Heart right ventricle (tissue), 16 donors: Measurements from ENCODE around the gene SMYD3. TPM values are rescaled to one million over a fixed set of nuclear protein-coding genes. Genes with fewer than 3 reads are reported as not detected.

ENCODE experiments used
- ATAC-seq, 8 donors: fragments of 200-7000 bp; cut with Tn5 transposase; one replicate each; pipeline ENCODE4 v1.9.1; 2020; ENCODE audit warnings: mild to moderate bottlenecking in 8 of 8, moderate library complexity in 8 of 8, moderate number of reproducible peaks in 1 of 8
- DNase-seq, 2 donors: peaks; one replicate each; pipeline ENCODE4 v3.0.0-alpha.2; 2020
- H3K27ac ChIP-seq, 10 donors: fragments of 200-600 bp; sonication (generic) in 2 of 10; one replicate each; pipeline versions ENCODE4 v1.5.0 to v1.8.0; 2020 to 2022; ENCODE audit warnings: mild to moderate bottlenecking in 3 of 10
- H3K27me3 ChIP-seq, 7 donors: fragments of 200-600 bp; one replicate each; pipeline ENCODE4 v1.8.0; 2021 to 2022; ENCODE audit warnings: mild to moderate bottlenecking in 2 of 7
- H3K36me3 ChIP-seq, 9 donors: fragments of 200-600 bp; sonication (generic) in 1 of 9; one replicate each; pipeline versions ENCODE4 v1.5.0 to v1.8.0; 2020 to 2022; ENCODE audit warnings: mild to moderate bottlenecking in 2 of 9
- H3K4me1 ChIP-seq, 9 donors: fragments of 200-600 bp; sonication (generic) in 1 of 9; one replicate each; pipeline versions ENCODE4 v1.5.0 to v1.8.0; 2020 to 2022; ENCODE audit warnings: mild to moderate bottlenecking in 4 of 9
- H3K4me3 ChIP-seq, 10 donors: fragments of 200-600 bp; sonication (generic) in 2 of 10; one replicate each; pipeline versions ENCODE4 v1.5.0 to v1.8.0; 2020 to 2022; ENCODE audit warnings: mild to moderate bottlenecking in 7 of 10, moderate library complexity in 2 of 10
- H3K9me3 ChIP-seq, 11 donors: fragments of 200-600 bp in 10 of 11; sonication (generic) in 2 of 11; one replicate each; pipeline versions ENCODE4 v1.5.0 to v1.8.0; 2013 to 2022; ENCODE audit warnings: mild to moderate bottlenecking in 2 of 11, control low read depth in 1 of 11, moderate library complexity in 1 of 11
- CTCF ChIP-seq, 9 donors: fragments of 200-600 bp; sonication (generic) in 2 of 9; IDR thresholded peaks; one replicate each; pipeline versions ENCODE4 v1.5.0 to v1.8.0; 2021 to 2022; ENCODE audit warnings: antibody characterized with exemption in 9 of 9, mild to moderate bottlenecking in 5 of 9, moderate library complexity in 1 of 9
- WGBS, 2 donors: extraction: QIAGEN DNeasy Blood & Tissue Kit; methylation state at CpG; one replicate each; pipeline ENCODE4 v1.1.7; 2013; ENCODE audit warnings: inconsistent platforms in 1 of 2; 5-methylcytosine and 5-hydroxymethylcytosine counted together
- intact Hi-C, 10 donors: fragments of 100-400 bp; cut with DNase I; formaldehyde crosslinking; loops; one replicate each; pipeline versions ENCODE4 v1.11.1 to v1.14.2; 2022
- polyA plus RNA-seq, 2 donors: library from polyadenylated mRNA; stranded (reverse); fragments of 200-250 nt; gene quantifications; one replicate each; pipeline ENCODE4 v1.2.3, GENCODE V29; 2013
- total RNA-seq, 10 donors: library from RNA; stranded (reverse); fragmentation: NEBNext Ultra II Directional in 3 of 10; extraction: Animal tissue kit (Norgen Biotek cat#: 25700) in 3 of 10; gene quantifications; one replicate each; pipeline versions ENCODE4 v1.2.1 to v1.2.4, GENCODE V29; 2021 to 2023
- donor health status: Arrhythmogenic right ventricular cardiomyopathy.
- donor health status: ischemic (EF 13 %, LVEDD 7.1; RV severe dilation, severe dysfunction).
- donor health status: healthy with polysubstance abuse.
- donor health status: DM: no; HTN: yes; CAD: no.
- donor health status: DM: no; HTN: no; CAD: no.
- donor health status: ischemic (EF 25% LVEDD 6.9; RV normal size, moderate dysfunction).
- donor health status: ischemic (EF 25% LVEDD 5.7; RV mildly dilated, moderate dysfunction).
- donor health status: healthy.
- donor health status: DM: yes; HTN: yes; CAD: no.
- donor health status: Ischemic cardiomyopathy.
- donor health status: ischemic (EF 35%, LVEDD 5.7; RV mildly dilated, moderate dysfunction).
- donor health status: nonischemic (EF 11% LVEDD 7.7; RV severe dilation, severe dysfunction).
- donor health status: DM: yes; HTN: yes; CAD: no.
- donor health status: PGD.
- donor health status: ischemic (EF 29% LVEDD 5.4; RV normal size, mild dysfunction).
- donor health status: nonischemic (EF 23%, LVEDD 6.1; RV moderate dilation, normal function).

Gene SMYD3
- total and polyA plus RNA-seq, 12 donors: 5.9 to 13.9 (median 8.1) TPM

GRCh38 chr1:246165826-246166709, 341.0 kb downstream of the SMYD3 start:
- H3K9me3 ChIP-seq: no peaks in the 10 kb centered on the region
- no peaks in the 10 kb centered on the region for H3K27me3 ChIP-seq
- 86 to 88% methylated on average over 7 of the region's 7 CpGs for WGBS, 2 donors
- intact Hi-C loops: no loop called here
- DNase-seq (no peak), ATAC-seq (no peak)
- H3K36me3 ChIP-seq: no peaks in the 10 kb centered on the region
- H3K27ac ChIP-seq: no peak overlapping the region
- no peak for TF ChIP-seq CTCF (IDR thresholded peaks at IDR 0.05)
- peaks cover 0 to 8% (median 0%) of the 10 kb centered on the region in 9 donors for H3K4me1 ChIP-seq
- no peak overlapping the region for H3K4me3 ChIP-seq

- no peak for TF ChIP-seq CTCF (IDR thresholded peaks at IDR 0.05)
- peaks cover 0 to 8% (median 0%) of the 10 kb centered on the region in 9 donors for H3K4me1 ChIP-seq
- ATAC-seq: no peak
- H3K27ac ChIP-seq: no peak overlapping the region
- no peaks in the 10 kb centered on the region for H3K36me3 ChIP-seq
- no peak for DNase-seq
- intact Hi-C loops: no loop called here
- no peak overlapping the region for H3K4me3 ChIP-seq
- WGBS, 2 donors: 97% methylated on average over 9 of the region's 9 CpGs
- H3K27me3 ChIP-seq: no peaks in the 10 kb centered on the region
- H3K9me3 ChIP-seq: no peaks in the 10 kb centered on the region
Observed at GRCh38 chr1:246164764-246165163, 342.3 kb downstream of the SMYD3 start.

GRCh38 chr1:246162560-246162959, 344.5 kb downstream of the SMYD3 start:
- TF ChIP-seq CTCF (IDR thresholded peaks at IDR 0.05): no peak
- no peak overlapping the region for H3K4me3 ChIP-seq
- ATAC-seq: no peak
- no peaks in the 10 kb centered on the region for H3K36me3 ChIP-seq
- H3K27me3 ChIP-seq: no peaks in the 10 kb centered on the region
- 97 to 100% methylated on average over 1 of the region's 1 CpG for WGBS, 2 donors
- H3K27ac ChIP-seq: no peak overlapping the region
- H3K9me3 ChIP-seq: no peaks in the 10 kb centered on the region
- no peak for DNase-seq
- H3K4me1 ChIP-seq: peaks cover 0 to 11% (median 0%) of the 10 kb centered on the region in 9 donors
- intact Hi-C loops: no loop called here

- Histone ChIP-seq H3K27me3 (no peaks in the 10 kb centered on the region), H3K9me3 (no peaks in the 10 kb centered on the region), H3K4me3 (no peak overlapping the region), H3K36me3 (no peaks in the 10 kb centered on the region), H3K4me1 (peaks cover 0 to 20% (median under 1%) of the 10 kb centered on the region in 9 donors), H3K27ac (no peak overlapping the region)
- TF ChIP-seq CTCF (IDR thresholded peaks at IDR 0.05): no peak
- 52 to 55% methylated on average over 1 of the region's 1 CpG for WGBS, 2 donors
- ATAC-seq: peak in 3 of 8 donors; percentile 14 to 26 (median 25)
- no peak for DNase-seq
- intact Hi-C loops: no loop called here
Observed at GRCh38 chr1:246161626-246162025, 345.5 kb downstream of the SMYD3 start.
